Hypothalamus (tissue), 51 donors: Measurements from ENCODE around the gene ABR.

Experiments used
- DNase-seq, 51 donors: peaks; one replicate each; lab custom pipeline; 2025; lab: John Stamatoyannopoulos, UW

Gene ABR

GRCh38 chr17:1179818-1180742 lies at the start of gene ABR:
Gene ABR, minus strand, starts transcription at chr17:1179981. Its CDS starts 254 bp downstream, at chr17:1179727.
- DNase-seq = peak in 35 of 51 donors; percentile 24 to 89 (median 59)

GRCh38 chr17:1229349-1229899 lies 49.6 kb upstream of the ABR start:
- DNase-seq = peak in 20 of 51 donors; percentile 5 to 53 (median 18)

GRCh38 chr17:1228781-1229348 lies 49.1 kb upstream of the ABR start:
- DNase-seq = no peak

- DNase-seq = peak in 2 of 51 donors; percentile 6 to 11
Measured at GRCh38 chr17:1227917-1228780, 48.4 kb upstream of the ABR start.

- DNase-seq = no peak
Measured at GRCh38 chr17:1227365-1227764, 47.6 kb upstream of the ABR start.

- no peak for DNase-seq
Measured at GRCh38 chr17:1226308-1226707, 46.5 kb upstream of the ABR start.

- no peak for DNase-seq
Measured at GRCh38 chr17:1224330-1224729, 44.5 kb upstream of the ABR start.

- no peak for DNase-seq
Measured at GRCh38 chr17:1223662-1224061, 43.9 kb upstream of the ABR start.

GRCh38 chr17:1222321-1222720 lies 42.5 kb upstream of the ABR start:
- no peak for DNase-seq

- no peak for DNase-seq
Measured at GRCh38 chr17:1221209-1221608, 41.4 kb upstream of the ABR start.

GRCh38 chr17:1220346-1220745 lies 40.6 kb upstream of the ABR start:
- DNase-seq = no peak

GRCh38 chr17:1217089-1217385 lies 37.3 kb upstream of the ABR start:
- DNase-seq = no peak

- DNase-seq = no peak
Measured at GRCh38 chr17:1216217-1217088, 36.7 kb upstream of the ABR start.

GRCh38 chr17:1212946-1213345 lies 33.2 kb upstream of the ABR start:
- no peak for DNase-seq

GRCh38 chr17:1211287-1211686 lies 31.5 kb upstream of the ABR start:
- no peak for DNase-seq

GRCh38 chr17:1208966-1209365 lies 29.2 kb upstream of the ABR start:
- no peak for DNase-seq

- DNase-seq = no peak
Measured at GRCh38 chr17:1206026-1206777, 26.4 kb upstream of the ABR start.

GRCh38 chr17:1203967-1204291 lies 24.1 kb upstream of the ABR start:
- DNase-seq = no peak
